ENCODE measurements around the gene GDF9. TPM values are rescaled to one million over a fixed set of nuclear protein-coding genes. Genes with fewer than 3 reads are reported as not detected.

GDF9 gene
- total RNA-seq, 1 experiment from 2014 or later: 0.24 TPM

GRCh38 chr5:132898094-132898493 lies 31.8 kb upstream of the GDF9 start:
- H2BK15ac ChIP-seq (ENCODE audit: low read depth, low read length): no peak overlapping the region
- Mint-ChIP-seq H3K4me3 (no peak overlapping the region), H3K4me1 (no peaks in the 10 kb centered on the region), H3K36me3 (ENCODE audit: insufficient read depth in 1 of 3, low read depth in 3 of 3) (peaks cover 27 to 62% (median 59%) of the 10 kb centered on the region in 3 experiments; a peak in 6 of 7 replicates), H3K9me3 (no peaks in the 10 kb centered on the region), H3K27me3 (ENCODE audit: low read depth) (no peaks in the 10 kb centered on the region), H3K27ac (no peak overlapping the region)
- no peaks in the 10 kb centered on the region for H4K20me1 ChIP-seq (ENCODE audit: control insufficient read depth, insufficient read depth, insufficient read length)
- no peaks in the 10 kb centered on the region; the same call in 1 of the 2 replicates for H3K27me3 ChIP-seq (ENCODE audit: insufficient read depth, low read length)
- no peak overlapping the region for H2BK120ac ChIP-seq (ENCODE audit: low read depth, low read length, poor library complexity, severe bottlenecking)
- no peak overlapping the region for H3K23ac ChIP-seq (ENCODE audit: insufficient read length, low read depth, low read length)
- no peaks in the 10 kb centered on the region for H3K79me2 ChIP-seq (ENCODE audit: insufficient read depth, low read length)
- no peak overlapping the region for H3K9ac ChIP-seq (ENCODE audit: extremely low read depth, insufficient read length, low read length)
- no peak overlapping the region for H3K56ac ChIP-seq (ENCODE audit: insufficient read length, low read depth, low read length)
- H3K79me1 ChIP-seq (ENCODE audit: insufficient read depth, low read depth, low read length, poor library complexity, severe bottlenecking): no peaks in the 10 kb centered on the region
- H3K18ac ChIP-seq (ENCODE audit: insufficient read length, low read depth, low read length): no peak overlapping the region
- no peak overlapping the region for H3T11ph ChIP-seq (ENCODE audit: low read length)
- H4K5ac ChIP-seq (ENCODE audit: insufficient read length, low read depth, low read length): no peak overlapping the region
- H2AFZ ChIP-seq (ENCODE audit: low read length): no peak overlapping the region
- H3K23me2 ChIP-seq (ENCODE audit: insufficient read length, low read depth, low read length, poor library complexity, severe bottlenecking): no peaks in the 10 kb centered on the region
- H2AK5ac ChIP-seq (ENCODE audit: insufficient read length, low read length): no peak overlapping the region
- H2BK5ac ChIP-seq (ENCODE audit: insufficient read length, low read length): no peak overlapping the region
- DNase-seq: no peak
- no peak overlapping the region for H3K27ac ChIP-seq (ENCODE audit: insufficient read length, low read depth, low read length)
- WGBS (ENCODE audit: extremely low coverage, insufficient read length, low lambda C conversion rate): no CpG with 5 or more reads among the region's 3 CpGs
- H2BK12ac ChIP-seq (ENCODE audit: insufficient read length, low read depth, low read length): no peak overlapping the region
- H4K8ac ChIP-seq (replicated peaks; ENCODE audit: insufficient read length, low read depth, low read length): no peak overlapping the region
- no peaks in the 10 kb centered on the region for H3K4me1 ChIP-seq (ENCODE audit: insufficient read depth, low read length)
- no peak overlapping the region for H3K14ac ChIP-seq (ENCODE audit: insufficient read depth, low read length)
- no peak overlapping the region for H3K4me2 ChIP-seq (ENCODE audit: insufficient read depth, insufficient read length, low read length)
- no peak overlapping the region for H3K4ac ChIP-seq (ENCODE audit: low read depth, low read length)
- H3K9me3 ChIP-seq (ENCODE audit: control insufficient read depth, low read depth, low read length): no peaks in the 10 kb centered on the region
- TF ChIP-seq, protein P1, sequence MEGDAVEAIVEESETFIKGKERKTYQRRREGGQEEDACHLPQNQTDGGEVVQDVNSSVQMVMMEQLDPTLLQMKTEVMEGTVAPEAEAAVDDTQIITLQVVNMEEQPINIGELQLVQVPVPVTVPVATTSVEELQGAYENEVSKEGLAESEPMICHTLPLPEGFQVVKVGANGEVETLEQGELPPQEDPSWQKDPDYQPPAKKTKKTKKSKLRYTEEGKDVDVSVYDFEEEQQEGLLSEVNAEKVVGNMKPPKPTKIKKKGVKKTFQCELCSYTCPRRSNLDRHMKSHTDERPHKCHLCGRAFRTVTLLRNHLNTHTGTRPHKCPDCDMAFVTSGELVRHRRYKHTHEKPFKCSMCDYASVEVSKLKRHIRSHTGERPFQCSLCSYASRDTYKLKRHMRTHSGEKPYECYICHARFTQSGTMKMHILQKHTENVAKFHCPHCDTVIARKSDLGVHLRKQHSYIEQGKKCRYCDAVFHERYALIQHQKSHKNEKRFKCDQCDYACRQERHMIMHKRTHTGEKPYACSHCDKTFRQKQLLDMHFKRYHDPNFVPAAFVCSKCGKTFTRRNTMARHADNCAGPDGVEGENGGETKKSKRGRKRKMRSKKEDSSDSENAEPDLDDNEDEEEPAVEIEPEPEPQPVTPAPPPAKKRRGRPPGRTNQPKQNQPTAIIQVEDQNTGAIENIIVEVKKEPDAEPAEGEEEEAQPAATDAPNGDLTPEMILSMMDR (conservative IDR thresholded peaks at IDR 0.05): no peak
- no peak overlapping the region for H4K91ac ChIP-seq (ENCODE audit: insufficient read length, low read depth, low read length)
- H2BK20ac ChIP-seq (ENCODE audit: low read depth, low read length, poor library complexity, severe bottlenecking): no peak overlapping the region
